Measurements from ENCODE around the gene PMAIP1. TPM values are rescaled to one million over a fixed set of nuclear protein-coding genes. Genes with fewer than 3 reads are reported as not detected.

PMAIP1 gene
- 10 to 100 TPM in 1 of 2 donors, 1 to 10 TPM in 1; 3.1 to 11.7 TPM for total RNA-seq

GRCh38 chr18:59899298-59900221, at the start of gene PMAIP1:
TSS of gene PMAIP1 (plus strand) at chr18:59899996. CDS start at chr18:59900178, 182 bp downstream.

Other genes starting within 250 kb of the PMAIP1 start
- gene CCBE1, start 202.6 kb upstream of the PMAIP1 start, total RNA-seq, result under 1 TPM in 1 of 2 donors, not detected in 1; under 0.01 TPM